Suppressor macrophage (primary cell): ENCODE data around the gene KRT83.
"Not testable (repeated sequence)": the region's sequence is repeated elsewhere in the genome, so short reads cannot be mapped to it uniquely, and the experiment has no call there.

Source experiments
- DNase-seq, 4 experiments: peaks; one replicate each; pipeline ENCODE4 v3.0.0-alpha.2; 2020 to 2022

Gene KRT83

GRCh38 chr12:52307836-52308805, 13.1 kb downstream of the KRT83 start:
- peak; percentile 36 to 74 (median 52) for DNase-seq

- DNase-seq = no peak
Observed at GRCh38 chr12:52306731-52307130, 14.5 kb downstream of the KRT83 start.

- no peak for DNase-seq
Observed at GRCh38 chr12:52305921-52306705, 15.1 kb downstream of the KRT83 start.

DNA sequence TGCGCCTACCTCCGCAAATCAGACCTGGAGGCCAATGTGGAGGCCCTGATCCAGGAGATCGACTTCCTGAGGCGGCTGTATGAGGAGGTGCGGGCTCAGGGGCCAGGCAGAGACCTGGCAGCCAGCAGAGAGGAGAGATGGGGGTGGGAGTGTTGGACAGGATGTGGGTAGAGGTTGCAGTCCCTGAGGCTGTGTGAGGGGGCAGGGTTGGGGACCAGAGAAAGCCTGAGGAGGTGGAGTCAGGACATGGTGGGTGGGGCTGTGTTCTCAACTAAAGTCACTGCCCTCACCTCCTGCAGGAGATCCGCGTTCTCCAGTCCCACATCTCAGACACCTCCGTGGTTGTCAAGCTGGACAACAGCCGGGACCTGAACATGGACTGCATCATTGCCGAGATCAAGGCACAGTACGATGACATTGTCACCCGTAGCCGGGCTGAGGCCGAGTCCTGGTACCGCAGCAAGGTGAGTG, 16.2 kb downstream of the KRT83 start:
- not testable (repeated sequence) for DNase-seq

DNA sequence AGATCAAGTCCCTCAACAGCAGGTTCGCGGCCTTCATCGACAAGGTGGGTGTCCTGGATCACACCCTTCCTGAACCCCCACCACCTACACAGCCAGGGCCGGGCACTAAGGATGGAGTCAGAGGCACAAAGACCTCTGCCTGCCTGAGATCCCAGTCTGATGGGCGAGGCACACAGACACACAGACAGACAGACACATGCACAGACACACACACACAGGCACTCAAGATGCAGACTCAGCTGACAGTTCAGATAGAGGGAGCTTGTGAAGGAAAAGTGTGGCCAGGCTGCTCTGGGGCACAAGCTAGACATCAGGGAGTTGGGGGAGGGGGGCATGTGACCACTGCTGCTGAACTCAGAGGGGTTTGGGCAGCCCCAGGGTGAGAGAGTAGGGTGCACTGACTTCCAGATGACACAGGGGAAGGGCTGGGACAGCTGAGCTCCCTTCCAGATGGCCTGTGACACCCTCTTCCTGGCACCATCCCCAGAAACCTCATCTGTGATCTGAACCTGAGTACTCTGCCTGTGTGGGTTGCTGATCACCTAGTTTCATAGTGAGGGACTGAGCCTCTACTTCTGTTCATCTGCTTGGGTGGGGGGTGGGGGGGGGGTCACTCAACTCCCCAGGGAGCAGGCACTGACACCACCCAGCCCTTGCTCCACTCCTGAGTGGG, 18.8 kb downstream of the KRT83 start:
- not testable (repeated sequence) for DNase-seq

GRCh38 chr12:52301721-52302120, 19.5 kb downstream of the KRT83 start:
- DNase-seq = not testable (repeated sequence)

DNA sequence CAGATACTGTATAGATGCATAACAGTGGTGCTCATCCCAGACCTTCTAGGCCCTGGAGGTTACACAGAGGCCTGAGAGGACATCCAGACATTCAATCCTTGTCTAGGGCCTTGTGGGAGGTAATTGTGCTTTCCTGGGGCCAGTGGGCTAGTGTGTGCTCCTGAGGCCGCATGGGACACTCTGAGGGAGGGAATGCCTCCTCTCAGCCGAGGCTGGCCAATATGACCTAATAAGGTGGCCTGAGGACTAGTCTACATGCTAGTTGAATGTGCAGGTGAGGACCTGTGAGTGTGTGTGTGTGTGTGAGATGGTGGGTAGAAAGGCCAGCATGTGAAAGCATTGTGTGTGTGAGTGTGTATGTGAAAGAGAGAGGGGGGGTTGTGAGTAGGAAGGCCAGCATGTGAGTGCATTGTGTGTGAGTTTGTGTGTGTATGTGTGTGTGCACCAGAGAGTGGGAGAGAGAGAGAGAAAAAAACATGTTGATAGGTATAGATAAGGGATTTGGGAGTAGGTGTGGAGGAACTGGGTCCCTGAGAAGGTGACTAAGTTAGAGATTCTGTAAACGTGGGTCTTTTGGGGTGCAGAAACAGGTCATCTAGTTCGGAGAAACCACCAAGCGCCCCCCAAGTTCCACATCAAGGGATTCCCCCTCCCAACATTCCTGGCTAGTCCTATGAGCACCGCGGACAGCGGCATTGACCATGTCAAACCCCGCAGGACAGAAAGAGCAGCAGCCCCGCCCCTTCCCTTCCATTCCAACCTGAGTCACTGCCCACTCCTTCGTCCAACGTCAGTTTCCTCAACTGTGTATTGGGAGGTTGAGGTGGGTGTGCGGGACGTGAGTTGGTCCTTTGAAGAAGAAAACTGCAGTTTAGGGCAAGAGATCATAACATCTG, 20.2 kb downstream of the KRT83 start:
- no peak for DNase-seq

- DNase-seq = no peak
Observed at GRCh38 chr12:52298677-52299190, 22.5 kb downstream of the KRT83 start.

- no peak for DNase-seq
Observed at GRCh38 chr12:52296572-52297215, 24.5 kb downstream of the KRT83 start.

GRCh38 chr12:52295663-52296062, 25.5 kb downstream of the KRT83 start:
- peak in 3 of 4 experiments; percentile 14 to 29 (median 27) for DNase-seq

- no peak for DNase-seq
Observed at GRCh38 chr12:52294803-52295202, 26.4 kb downstream of the KRT83 start.

DNA sequence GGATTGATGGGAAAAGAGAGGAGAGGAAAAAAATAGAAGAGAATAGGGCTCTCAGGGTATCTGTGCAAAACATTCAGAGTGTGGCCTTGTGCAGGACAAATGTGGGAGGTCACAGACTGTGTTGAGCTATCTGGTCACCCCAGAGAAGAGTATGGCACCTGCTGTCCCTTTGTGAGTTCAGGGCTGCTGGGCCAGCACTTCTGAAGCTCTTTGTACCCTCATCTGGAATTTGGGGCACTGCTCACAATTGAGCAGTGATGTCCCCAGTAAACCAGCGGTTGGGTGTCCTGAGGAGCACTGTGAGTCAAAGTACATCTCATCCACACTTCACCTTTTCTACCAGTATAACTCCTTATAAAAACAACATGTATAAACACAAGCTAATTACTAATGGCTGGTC, 27.3 kb downstream of the KRT83 start:
- DNase-seq = no peak

DNA sequence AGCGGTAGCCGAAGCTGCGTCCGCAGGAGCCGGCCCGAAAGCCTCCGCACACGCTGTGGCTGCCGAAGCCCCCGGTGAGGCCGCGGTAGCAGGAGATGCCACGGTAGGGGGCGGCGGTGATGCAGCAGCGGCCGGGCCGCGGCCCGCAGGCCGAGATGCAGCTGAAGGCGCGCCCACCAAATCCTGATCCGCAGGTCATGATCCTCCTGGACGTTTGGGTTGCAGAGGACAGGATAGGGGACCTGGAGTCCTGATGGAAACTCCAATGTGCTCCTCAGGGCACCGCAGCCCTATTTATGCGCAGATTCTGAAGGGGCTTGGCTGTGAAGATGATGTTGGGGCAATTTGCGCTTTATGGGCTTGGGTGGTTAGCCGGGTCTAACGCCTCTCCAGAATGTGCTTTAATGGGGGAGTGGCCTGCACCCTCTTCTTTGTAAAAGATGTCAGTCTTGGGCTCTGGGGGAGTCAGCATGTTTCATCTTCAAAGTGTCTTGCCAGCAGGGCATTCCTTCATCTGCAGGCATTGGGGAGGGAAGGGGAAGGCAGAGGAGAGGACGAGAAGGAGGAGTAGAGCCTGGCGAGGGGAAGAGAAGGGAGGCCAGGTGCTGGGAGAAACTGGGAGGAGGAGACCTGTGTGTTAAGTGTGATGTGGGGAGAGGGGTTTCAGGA, 29.8 kb downstream of the KRT83 start, which contains the start of gene KRT81:
TSS of gene KRT81 (minus strand) at position 268 of the 669 bp plus-strand sequence. CDS start at position 199, 69 bp downstream.
- DNase-seq = no peak

- DNase-seq = not testable (repeated sequence)
Observed at GRCh38 chr12:52290483-52291134, 30.6 kb downstream of the KRT83 start.

- not testable (repeated sequence) for DNase-seq
Observed at GRCh38 chr12:52287816-52288805, 33.1 kb downstream of the KRT83 start.

GRCh38 chr12:52286857-52287785, 34.1 kb downstream of the KRT83 start:
- DNase-seq = not testable (repeated sequence)
